OCI-LY3 (cell line): ENCODE results near the gene MKNK2.
"Not testable (repeated sequence)": the region's sequence is repeated elsewhere in the genome, so short reads cannot be mapped to it uniquely, and the experiment has no call there.

Experiments
- H2AFZ ChIP-seq: fragments of 200-600, 300-600 bp; shearing (Covaris generic); 2 replicates; pipeline ENCODE4 v1.6.0; 2014; ENCODE audit warnings: antibody characterized with exemption, low read depth, low read length
- H3K27ac ChIP-seq: fragments of 200-600, 300-600 bp; sonication (generic); 2 replicates; pipeline ENCODE4 v1.5.1; 2014; ENCODE audit warnings: mild to moderate bottlenecking, low read length, moderate library complexity, mixed read lengths
- H3K27me3 ChIP-seq: fragments of 200-600, 300-600 bp; sonication (generic); 2 replicates; pipeline ENCODE4 v1.6.1; 2014; ENCODE audit warnings: low read depth, low read length, mixed read lengths
- H3K36me3 ChIP-seq: fragments of 200-600, 300-600 bp; sonication (generic); replicated peaks from 2 replicates; pipeline ENCODE3; 2014; ENCODE audit warnings: low read depth, low read length, mixed read lengths
- H3K4me1 ChIP-seq: fragments of 300-600, 200-600 bp; sonication (generic); 2 replicates; pipeline ENCODE4 v1.6.1; 2014; ENCODE audit warnings: low read length, mixed read lengths
- H3K4me2 ChIP-seq: fragments of 200-600, 300-600 bp; sonication (generic); 2 replicates; pipeline ENCODE4 v1.6.1; 2014; ENCODE audit warnings: low read length, mixed read lengths
- H3K4me3 ChIP-seq: fragments of 300-600, 200-600 bp; sonication (generic); 2 replicates; pipeline ENCODE4 v1.5.1; 2014; ENCODE audit warnings: antibody characterized with exemption, mild to moderate bottlenecking, low read length, moderate library complexity
- H3K79me2 ChIP-seq: fragments of 300-600, 200-600 bp; shearing (Covaris generic); 2 replicates; pipeline ENCODE4 v1.6.1; 2014; ENCODE audit warnings: mild to moderate bottlenecking, low read length, mixed read lengths
- H3K9ac ChIP-seq: fragments of 300-600, 200-600 bp; shearing (Covaris generic); 2 replicates; pipeline ENCODE4 v1.6.0; 2014; ENCODE audit warnings: mild to moderate bottlenecking, low read length, moderate library complexity
- H3K9me3 ChIP-seq: fragments of 200-600, 300-600 bp; shearing (Covaris generic); 2 replicates; pipeline ENCODE4 v1.6.1; 2014; ENCODE audit warnings: low read length, mixed read lengths; ENCODE audit not compliant: insufficient read depth
- H4K20me1 ChIP-seq: fragments of 200-600, 300-600 bp; sonication (generic); 2 replicates; pipeline ENCODE4 v1.6.1; 2016; ENCODE audit warnings: low read length, mixed read lengths; ENCODE audit not compliant: insufficient read depth
- EZH2phosphoT487 ChIP-seq: fragments of 200-600 bp; shearing (Covaris generic); IDR thresholded peaks from 2 replicates; pipeline ENCODE4 v1.6.1; 2018; ENCODE audit warnings: antibody characterized with exemption, mixed run types, low read depth
- TF ChIP-seq, protein P1 (sequence below): fragments of 200-600, 300-600 bp; sonication (generic); IDR thresholded peaks from 2 replicates; pipeline ENCODE4 v1.5.1; 2014; ENCODE audit warnings: antibody characterized with exemption, low read length, low read depth

MKNK2 gene

DNA sequence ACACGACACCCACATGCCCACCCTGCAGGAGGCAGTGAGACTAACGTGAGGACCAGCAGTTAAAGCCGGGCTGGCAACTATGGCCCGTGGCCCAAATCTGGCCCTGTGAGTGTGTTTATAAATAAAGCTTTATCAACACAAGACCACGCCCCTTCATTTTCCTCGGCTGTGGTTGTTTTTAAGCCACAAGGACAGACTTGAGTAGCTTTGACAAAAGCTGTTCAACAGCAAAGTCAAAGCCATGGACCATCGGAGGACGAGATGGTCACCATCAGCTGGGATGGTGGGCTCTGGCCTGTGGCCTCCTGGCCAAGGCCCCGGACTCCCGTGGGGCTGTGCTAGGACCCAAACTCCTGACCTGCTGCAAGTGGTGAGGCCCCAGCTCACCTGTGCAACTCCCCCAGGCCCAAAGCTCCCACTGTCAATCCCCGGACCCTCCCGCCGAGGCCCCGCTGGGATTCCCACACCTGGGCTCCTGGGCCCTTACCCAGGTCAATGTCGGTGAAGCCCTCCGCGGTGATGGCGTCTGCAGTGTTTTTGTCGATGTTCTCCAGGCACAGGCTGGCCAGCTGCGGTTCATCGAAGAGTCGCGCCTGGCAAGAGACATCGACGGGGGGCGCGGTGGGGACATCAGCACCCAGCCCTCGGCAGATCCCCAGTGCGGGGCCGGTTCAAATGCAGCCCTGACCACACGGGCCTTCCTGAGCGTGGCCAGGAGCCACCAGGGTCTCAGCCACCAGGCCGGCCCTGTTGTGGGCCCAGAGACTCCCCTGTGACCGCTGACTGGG, 60.6 kb downstream of the MKNK2 start:
- Histone ChIP-seq H3K4me3 (no peak overlapping the region), H3K79me2 (no peaks in the 10 kb centered on the region), H3K4me1 (no peaks in the 10 kb centered on the region), H3K27ac (no peak overlapping the region), H3K9me3 (no peaks in the 10 kb centered on the region), H2AFZ (no peak overlapping the region), H3K4me2 (no peak overlapping the region), H3K27me3 (no peaks in the 10 kb centered on the region), H4K20me1 (peaks cover 14% of the 10 kb centered on the region), H3K36me3 (peaks cover 53% of the 10 kb centered on the region), H3K9ac (no peak overlapping the region)
- TF ChIP-seq EZH2phosphoT487: no peak
- TF ChIP-seq, protein P1, sequence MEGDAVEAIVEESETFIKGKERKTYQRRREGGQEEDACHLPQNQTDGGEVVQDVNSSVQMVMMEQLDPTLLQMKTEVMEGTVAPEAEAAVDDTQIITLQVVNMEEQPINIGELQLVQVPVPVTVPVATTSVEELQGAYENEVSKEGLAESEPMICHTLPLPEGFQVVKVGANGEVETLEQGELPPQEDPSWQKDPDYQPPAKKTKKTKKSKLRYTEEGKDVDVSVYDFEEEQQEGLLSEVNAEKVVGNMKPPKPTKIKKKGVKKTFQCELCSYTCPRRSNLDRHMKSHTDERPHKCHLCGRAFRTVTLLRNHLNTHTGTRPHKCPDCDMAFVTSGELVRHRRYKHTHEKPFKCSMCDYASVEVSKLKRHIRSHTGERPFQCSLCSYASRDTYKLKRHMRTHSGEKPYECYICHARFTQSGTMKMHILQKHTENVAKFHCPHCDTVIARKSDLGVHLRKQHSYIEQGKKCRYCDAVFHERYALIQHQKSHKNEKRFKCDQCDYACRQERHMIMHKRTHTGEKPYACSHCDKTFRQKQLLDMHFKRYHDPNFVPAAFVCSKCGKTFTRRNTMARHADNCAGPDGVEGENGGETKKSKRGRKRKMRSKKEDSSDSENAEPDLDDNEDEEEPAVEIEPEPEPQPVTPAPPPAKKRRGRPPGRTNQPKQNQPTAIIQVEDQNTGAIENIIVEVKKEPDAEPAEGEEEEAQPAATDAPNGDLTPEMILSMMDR: no peak

DNA sequence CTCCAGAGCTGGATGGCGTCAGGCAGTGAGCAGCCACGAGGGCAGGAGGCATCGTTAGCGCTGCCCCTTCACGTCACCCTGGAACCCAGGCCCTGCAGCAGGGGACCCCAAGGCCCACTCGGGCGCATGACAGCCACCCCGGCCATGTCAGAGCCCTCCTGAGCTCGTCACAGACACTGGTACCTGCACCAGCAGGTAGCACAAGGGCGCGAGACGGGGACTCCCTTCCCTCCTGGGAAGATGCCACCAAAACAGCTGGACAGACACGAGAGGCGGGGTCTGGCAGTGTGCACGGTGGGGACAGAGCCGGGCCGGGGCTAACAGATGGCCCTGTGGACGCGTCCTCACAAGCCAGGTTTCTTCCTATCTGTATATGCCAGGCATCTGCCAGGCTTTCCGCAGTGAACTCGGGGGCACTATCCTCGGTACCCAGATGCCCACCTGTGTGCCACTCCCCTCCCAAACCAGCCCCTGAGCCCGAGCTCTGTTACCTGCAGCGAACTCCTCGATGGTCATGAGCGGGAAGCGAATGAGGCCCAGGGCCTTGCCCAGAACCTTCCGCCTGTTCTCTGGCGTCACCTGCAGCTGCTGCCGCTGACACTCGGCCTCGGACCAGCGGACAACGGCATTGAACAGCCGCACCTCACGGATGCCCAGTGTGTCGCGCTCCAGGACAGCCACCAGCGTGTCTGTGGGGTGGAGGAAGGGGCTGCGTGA, 61.4 kb downstream of the MKNK2 start:
- Histone ChIP-seq H3K4me3 (no peak overlapping the region), H2AFZ (no peak overlapping the region), H3K4me1 (no peaks in the 10 kb centered on the region), H3K9ac (no peak overlapping the region), H4K20me1 (peaks cover 14% of the 10 kb centered on the region), H3K36me3 (peaks cover 58% of the 10 kb centered on the region), H3K79me2 (no peaks in the 10 kb centered on the region), H3K9me3 (no peaks in the 10 kb centered on the region), H3K4me2 (no peak overlapping the region), H3K27me3 (no peaks in the 10 kb centered on the region), H3K27ac (no peak overlapping the region)
- TF ChIP-seq, protein P1: no peak
- no peak for TF ChIP-seq EZH2phosphoT487

DNA sequence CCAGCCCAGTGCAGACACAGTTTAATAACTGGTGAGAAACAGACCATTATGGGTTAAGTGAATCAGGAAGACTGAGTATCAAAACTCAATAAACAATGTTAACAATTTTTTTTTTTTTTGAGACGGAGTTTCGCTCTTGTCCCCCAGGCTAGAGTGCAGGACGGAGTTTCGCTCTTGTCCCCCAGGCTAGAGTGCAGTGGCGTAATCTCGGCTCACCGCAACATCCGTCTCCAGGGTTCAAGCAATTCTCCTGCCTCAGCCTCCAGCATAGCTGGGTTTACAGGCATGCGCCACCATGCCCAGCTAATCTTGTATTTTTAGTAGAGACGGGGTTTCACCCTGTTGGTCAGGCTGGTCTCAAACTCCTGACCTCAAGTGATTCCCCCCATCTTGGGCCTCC, 62.6 kb downstream of the MKNK2 start:
- H3K79me2 ChIP-seq, H3K4me3 ChIP-seq, H2AFZ ChIP-seq, H3K4me1 ChIP-seq, H3K27me3 ChIP-seq, H3K4me2 ChIP-seq, H3K9me3 ChIP-seq, H3K9ac ChIP-seq, H3K27ac ChIP-seq: not testable (repeated sequence)
- Histone ChIP-seq H4K20me1 (peaks cover 14% of the 10 kb centered on the region), H3K36me3 (peaks cover 62% of the 10 kb centered on the region)
